Liver (tissue), 9 donors: Measurements from ENCODE around the gene BCL2. TPM values are rescaled to one million over a fixed set of nuclear protein-coding genes. Genes with fewer than 3 reads are reported as not detected.

Source experiments
- DNase-seq: peaks from one replicate; pipeline ENCODE4 v3.0.0-alpha.2; 2017; ENCODE audit warnings: low spot score
- H3K27ac ChIP-seq, 2 donors: one replicate each; pipeline ENCODE4 v1.7.0; 2013; ENCODE audit warnings: inconsistent platforms in 2 of 2, low read length in 2 of 2, control low read depth in 1 of 2, low read depth in 1 of 2, mild to moderate bottlenecking in 1 of 2
- H3K27me3 ChIP-seq, 4 donors: one replicate each; pipeline versions ENCODE4 v1.6.1 to v1.7.0; 2013; ENCODE audit warnings: low read length in 3 of 4, inconsistent platforms in 1 of 4, mild to moderate bottlenecking in 1 of 4, moderate library complexity in 1 of 4; ENCODE audit not compliant: control insufficient read depth in 4 of 4, insufficient read depth in 4 of 4
- H3K36me3 ChIP-seq, 4 donors: one replicate each; pipeline versions ENCODE4 v1.6.1 to v1.7.0; 2013; ENCODE audit warnings: low read length in 3 of 4, mild to moderate bottlenecking in 3 of 4, low read depth in 1 of 4, moderate library complexity in 1 of 4; ENCODE audit not compliant: control insufficient read depth in 4 of 4, insufficient read depth in 3 of 4
- H3K4me1 ChIP-seq, 4 donors: one replicate each; pipeline versions ENCODE4 v1.6.1 to v1.7.0; 2013; ENCODE audit warnings: low read length in 3 of 4, mild to moderate bottlenecking in 3 of 4, moderate library complexity in 1 of 4; ENCODE audit not compliant: control insufficient read depth in 4 of 4, insufficient read depth in 4 of 4
- H3K4me3 ChIP-seq, 3 donors: one replicate each; pipeline versions ENCODE4 v1.6.1 to v1.7.0; 2013; ENCODE audit warnings: low read length in 3 of 3, control low read depth in 1 of 3, low read depth in 1 of 3, mild to moderate bottlenecking in 1 of 3
- H3K9ac ChIP-seq, 2 donors: one replicate each; pipeline ENCODE4 v1.7.0; 2013; ENCODE audit warnings: low read length in 2 of 2, mild to moderate bottlenecking in 2 of 2, moderate library complexity in 2 of 2, control low read depth in 1 of 2, low read depth in 1 of 2
- H3K9me3 ChIP-seq, 4 donors: one replicate each; pipeline versions ENCODE4 v1.6.1 to v1.7.0; 2013; ENCODE audit warnings: low read length in 3 of 4; ENCODE audit not compliant: control insufficient read depth in 4 of 4
- ATF3 ChIP-seq: IDR thresholded peaks from 2 replicates; pipeline ENCODE4 v1.6.1; 2016; ENCODE audit warnings: antibody characterized with exemption
- EGR1 ChIP-seq, 2 donors: IDR thresholded peaks; 2 replicates each; pipeline ENCODE4 v1.6.1; 2016 to 2018; ENCODE audit warnings: antibody characterized with exemption in 2 of 2, low read depth in 2 of 2
- FOXA1 ChIP-seq: IDR thresholded peaks from 2 replicates; pipeline ENCODE4 v1.6.1; 2016; ENCODE audit warnings: antibody characterized with exemption
- HNF4A ChIP-seq, 2 donors: conservative IDR thresholded peaks; 2 replicates each; pipeline ENCODE4 v1.6.1; 2016; ENCODE audit warnings: antibody characterized with exemption in 2 of 2, mild to moderate bottlenecking in 2 of 2
- JUND ChIP-seq, 2 donors: IDR thresholded peaks; 2 replicates each; pipeline ENCODE4 v1.6.1; 2016; ENCODE audit warnings: antibody characterized with exemption in 2 of 2
- NR2F2 ChIP-seq: IDR thresholded peaks from 2 replicates; pipeline ENCODE4 v1.6.1; 2016; ENCODE audit warnings: antibody characterized with exemption
- RXRA ChIP-seq, 2 donors: IDR thresholded peaks; 2 replicates each; pipeline ENCODE4 v1.6.1; 2017 to 2018; ENCODE audit warnings: antibody characterized with exemption in 2 of 2, mild to moderate bottlenecking in 1 of 2
- SP1 ChIP-seq: IDR thresholded peaks from 2 replicates; pipeline ENCODE4 v1.6.1; 2018; ENCODE audit warnings: antibody characterized with exemption, mild to moderate bottlenecking
- TAF1 ChIP-seq: conservative IDR thresholded peaks from 2 replicates; pipeline ENCODE4 v1.6.1; 2016; ENCODE audit warnings: antibody characterized with exemption, mild to moderate bottlenecking
- YY1 ChIP-seq: IDR thresholded peaks from 2 replicates; pipeline ENCODE4 v1.6.1; 2016; ENCODE audit warnings: antibody characterized with exemption, mild to moderate bottlenecking
- WGBS: extraction: QIAGEN DNeasy Blood & Tissue Kit; methylation state at CpG from one replicate; pipeline ENCODE4 v1.1.7; 2013; 5-methylcytosine and 5-hydroxymethylcytosine counted together
- polyA plus RNA-seq, 2 donors: library from polyadenylated mRNA; stranded (reverse) in 1 of 2; unstranded in 1 of 2; fragments of 200-250 nt in 1 of 2; fragments of >200 nt in 1 of 2; fragmentation: Nextera tagmentation in 1 of 2; extraction: Ambion mirVana in 1 of 2; gene quantifications; one replicate each; pipeline versions ENCODE4 v1.2.1 to v1.2.3, GENCODE V29; 2013 to 2015
- total RNA-seq, 2 donors: library from RNA; depleted of rRNA; stranded (reverse); fragments of >200 nt; gene quantifications; one replicate each; pipeline ENCODE4 v1.2.3, GENCODE V29; 2014
- TF ChIP-seq, protein P1 (sequence below): fragments of 150-350 bp; IDR thresholded peaks from 2 replicates; pipeline ENCODE4 v1.5.1; 2017; ENCODE audit warnings: improper control_type of control experiment, low read depth, low read length; ENCODE audit not compliant: missing input control
- TF ChIP-seq, protein P2 (sequence below): IDR thresholded peaks from 2 replicates; pipeline ENCODE4 v1.6.1; 2016; ENCODE audit warnings: antibody characterized with exemption
- TF ChIP-seq, protein P3 (sequence below): IDR thresholded peaks from 2 replicates; pipeline ENCODE4 v1.6.1; 2016; ENCODE audit warnings: antibody characterized with exemption
- donor health status: healthy.
- donor health status: healthy.
- donor health status: healthy.
- donor health status: healthy.
- donor health status: healthy.

Gene BCL2
- total and polyA plus RNA-seq, 4 donors, result 0.40 to 3.9 (median 1.4) TPM

GRCh38 chr18:63311118-63312018 lies 8.2 kb downstream of the BCL2 start:
- no peaks in the 10 kb centered on the region for H3K27me3 ChIP-seq
- no peak for DNase-seq
- H3K4me3 ChIP-seq, result no peak overlapping the region
- H3K9me3 ChIP-seq, result no peaks in the 10 kb centered on the region
- TF ChIP-seq FOXA1, result no peak
- H3K4me1 ChIP-seq, result no peaks in the 10 kb centered on the region
- H3K36me3 ChIP-seq, result no peaks in the 10 kb centered on the region
- WGBS, result 76% methylated on average over 8 of the region's 8 CpGs
- no peak overlapping the region for H3K27ac ChIP-seq
- no peak overlapping the region for H3K9ac ChIP-seq

DNA sequence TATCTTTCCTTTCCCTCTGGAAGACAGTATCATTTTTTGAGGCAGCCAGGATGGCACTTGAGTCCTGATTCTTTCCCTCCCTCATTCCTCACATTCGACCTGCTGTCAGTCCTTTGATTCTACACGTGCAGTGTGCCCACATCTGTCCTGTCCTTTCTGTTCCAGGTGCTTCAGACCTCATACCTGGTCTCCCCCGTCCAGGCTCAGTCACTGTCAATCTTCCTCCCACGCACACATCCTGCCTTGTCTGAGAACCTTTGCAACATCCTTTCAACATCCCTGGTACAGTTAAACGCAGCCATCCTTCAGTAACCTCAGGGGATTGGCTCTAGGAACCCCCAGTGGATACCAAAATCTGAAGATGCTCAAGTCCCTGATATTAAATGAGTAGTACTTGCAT lies 10.1 kb downstream of the BCL2 start:
- H3K4me3 ChIP-seq, result no peak overlapping the region

More for the DNA sequence above, 10.1 kb downstream of the BCL2 start:
- Histone ChIP-seq H3K9me3 (no peaks in the 10 kb centered on the region), H3K36me3 (no peaks in the 10 kb centered on the region), H3K27ac (no peak overlapping the region), H3K27me3 (no peaks in the 10 kb centered on the region), H3K4me1 (no peaks in the 10 kb centered on the region), H3K9ac (no peak overlapping the region)
- TF ChIP-seq TAF1 (no peak), YY1 (no peak), SP1 (no peak), RXRA (IDR thresholded peaks at IDR 0.05) (no peak), ATF3 (no peak), NR2F2 (no peak), HNF4A (conservative IDR thresholded peaks at IDR 0.05) (no peak), JUND (IDR thresholded peaks at IDR 0.05) (no peak), EGR1 (IDR thresholded peaks at IDR 0.05; ENCODE audit: low read depth in 2 of 2) (no peak), FOXA1 (no peak)
- TF ChIP-seq, protein P1, sequence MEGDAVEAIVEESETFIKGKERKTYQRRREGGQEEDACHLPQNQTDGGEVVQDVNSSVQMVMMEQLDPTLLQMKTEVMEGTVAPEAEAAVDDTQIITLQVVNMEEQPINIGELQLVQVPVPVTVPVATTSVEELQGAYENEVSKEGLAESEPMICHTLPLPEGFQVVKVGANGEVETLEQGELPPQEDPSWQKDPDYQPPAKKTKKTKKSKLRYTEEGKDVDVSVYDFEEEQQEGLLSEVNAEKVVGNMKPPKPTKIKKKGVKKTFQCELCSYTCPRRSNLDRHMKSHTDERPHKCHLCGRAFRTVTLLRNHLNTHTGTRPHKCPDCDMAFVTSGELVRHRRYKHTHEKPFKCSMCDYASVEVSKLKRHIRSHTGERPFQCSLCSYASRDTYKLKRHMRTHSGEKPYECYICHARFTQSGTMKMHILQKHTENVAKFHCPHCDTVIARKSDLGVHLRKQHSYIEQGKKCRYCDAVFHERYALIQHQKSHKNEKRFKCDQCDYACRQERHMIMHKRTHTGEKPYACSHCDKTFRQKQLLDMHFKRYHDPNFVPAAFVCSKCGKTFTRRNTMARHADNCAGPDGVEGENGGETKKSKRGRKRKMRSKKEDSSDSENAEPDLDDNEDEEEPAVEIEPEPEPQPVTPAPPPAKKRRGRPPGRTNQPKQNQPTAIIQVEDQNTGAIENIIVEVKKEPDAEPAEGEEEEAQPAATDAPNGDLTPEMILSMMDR, result no peak
- TF ChIP-seq, protein P2, sequence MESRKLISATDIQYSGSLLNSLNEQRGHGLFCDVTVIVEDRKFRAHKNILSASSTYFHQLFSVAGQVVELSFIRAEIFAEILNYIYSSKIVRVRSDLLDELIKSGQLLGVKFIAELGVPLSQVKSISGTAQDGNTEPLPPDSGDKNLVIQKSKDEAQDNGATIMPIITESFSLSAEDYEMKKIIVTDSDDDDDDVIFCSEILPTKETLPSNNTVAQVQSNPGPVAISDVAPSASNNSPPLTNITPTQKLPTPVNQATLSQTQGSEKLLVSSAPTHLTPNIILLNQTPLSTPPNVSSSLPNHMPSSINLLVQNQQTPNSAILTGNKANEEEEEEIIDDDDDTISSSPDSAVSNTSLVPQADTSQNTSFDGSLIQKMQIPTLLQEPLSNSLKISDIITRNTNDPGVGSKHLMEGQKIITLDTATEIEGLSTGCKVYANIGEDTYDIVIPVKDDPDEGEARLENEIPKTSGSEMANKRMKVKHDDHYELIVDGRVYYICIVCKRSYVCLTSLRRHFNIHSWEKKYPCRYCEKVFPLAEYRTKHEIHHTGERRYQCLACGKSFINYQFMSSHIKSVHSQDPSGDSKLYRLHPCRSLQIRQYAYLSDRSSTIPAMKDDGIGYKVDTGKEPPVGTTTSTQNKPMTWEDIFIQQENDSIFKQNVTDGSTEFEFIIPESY, result no peak
- TF ChIP-seq, protein P3, sequence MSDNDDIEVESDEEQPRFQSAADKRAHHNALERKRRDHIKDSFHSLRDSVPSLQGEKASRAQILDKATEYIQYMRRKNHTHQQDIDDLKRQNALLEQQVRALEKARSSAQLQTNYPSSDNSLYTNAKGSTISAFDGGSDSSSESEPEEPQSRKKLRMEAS, result no peak
- WGBS, result 81% methylated on average over 5 of the region's 5 CpGs
- DNase-seq, result no peak
